HUES48 (cell line): ENCODE results near the gene SUCLG2.

Source experiments
- H3K27ac ChIP-seq: one replicate; pipeline ENCODE4 v1.7.0; 2013; ENCODE audit warnings: low read depth, low read length, inconsistent platforms
- H3K27me3 ChIP-seq: 2 replicates; pipeline ENCODE4 v1.6.1; 2013; ENCODE audit warnings: mild to moderate bottlenecking, low read length; ENCODE audit not compliant: control insufficient read depth, insufficient read depth
- H3K36me3 ChIP-seq: 2 replicates; pipeline ENCODE4 v1.6.1; 2013; ENCODE audit warnings: low read length; ENCODE audit not compliant: control insufficient read depth, insufficient read depth
- H3K4me1 ChIP-seq: 2 replicates; pipeline ENCODE4 v1.6.1; 2013; ENCODE audit warnings: mild to moderate bottlenecking, low read length; ENCODE audit not compliant: control insufficient read depth, insufficient read depth
- H3K4me3 ChIP-seq: 2 replicates; pipeline ENCODE4 v1.5.1; 2013; ENCODE audit warnings: mild to moderate bottlenecking, low read depth, low read length
- H3K9ac ChIP-seq: 2 replicates; pipeline ENCODE4 v1.6.1; 2013; ENCODE audit warnings: mild to moderate bottlenecking, low read depth, low read length, moderate library complexity
- H3K9me3 ChIP-seq: 2 replicates; pipeline ENCODE4 v1.6.1; 2013; ENCODE audit warnings: low read length; ENCODE audit not compliant: control insufficient read depth, insufficient read depth

Gene SUCLG2

GRCh38 chr3:67535006-67535405 lies 119.4 kb downstream of the SUCLG2 start:
- no peaks in the 10 kb centered on the region for H3K27me3 ChIP-seq
- H3K4me1 ChIP-seq, result peaks cover 5% of the 10 kb centered on the region; the same call in 1 of the 2 replicates
- no peak overlapping the region for H3K4me3 ChIP-seq
- H3K36me3 ChIP-seq, result no peaks in the 10 kb centered on the region
- no peaks in the 10 kb centered on the region for H3K9me3 ChIP-seq
- no peak overlapping the region for H3K27ac ChIP-seq
- H3K9ac ChIP-seq, result no peak overlapping the region

GRCh38 chr3:67534594-67534993 lies 119.8 kb downstream of the SUCLG2 start:
- H3K9me3 ChIP-seq, result no peaks in the 10 kb centered on the region
- no peak overlapping the region for H3K9ac ChIP-seq
- peaks cover 5% of the 10 kb centered on the region; the same call in 1 of the 2 replicates for H3K4me1 ChIP-seq
- H3K36me3 ChIP-seq, result no peaks in the 10 kb centered on the region
- H3K4me3 ChIP-seq, result no peak overlapping the region
- H3K27ac ChIP-seq, result no peak overlapping the region
- H3K27me3 ChIP-seq, result no peaks in the 10 kb centered on the region

- Histone ChIP-seq H3K4me3 (no peak overlapping the region), H3K4me1 (peaks cover 5% of the 10 kb centered on the region; the same call in 1 of the 2 replicates), H3K36me3 (0 out of 2 replicates have a peak, but pooled peaks cover 6% of the 10 kb centered on the region), H3K27ac (no peak overlapping the region), H3K9ac (no peak overlapping the region), H3K27me3 (no peaks in the 10 kb centered on the region), H3K9me3 (no peaks in the 10 kb centered on the region)
These were observed 123.0 kb downstream of the SUCLG2 start for GRCh38 chr3:67531181-67532101.

GRCh38 chr3:67529915-67530314 lies 124.5 kb downstream of the SUCLG2 start:
- Histone ChIP-seq H3K36me3 (0 out of 2 replicates have a peak, but pooled peaks cover 6% of the 10 kb centered on the region), H3K4me1 (peaks cover 5% of the 10 kb centered on the region; the same call in 1 of the 2 replicates), H3K9me3 (no peaks in the 10 kb centered on the region), H3K27me3 (no peaks in the 10 kb centered on the region), H3K4me3 (no peak overlapping the region), H3K27ac (no peak overlapping the region), H3K9ac (no peak overlapping the region)

GRCh38 chr3:67529337-67529736 lies 125.1 kb downstream of the SUCLG2 start:
- peaks cover 5% of the 10 kb centered on the region; the same call in 1 of the 2 replicates for H3K4me1 ChIP-seq

GRCh38 chr3:67526246-67526645 lies 128.2 kb downstream of the SUCLG2 start:
- no peak overlapping the region for H3K27ac ChIP-seq
- H3K36me3 ChIP-seq, result 0 out of 2 replicates have a peak, but pooled peaks cover 6% of the 10 kb centered on the region
- H3K4me1 ChIP-seq, result peaks cover under 1% of the 10 kb centered on the region; the same call in 1 of the 2 replicates
- no peaks in the 10 kb centered on the region for H3K9me3 ChIP-seq
- no peak overlapping the region for H3K9ac ChIP-seq
- no peaks in the 10 kb centered on the region for H3K27me3 ChIP-seq
- H3K4me3 ChIP-seq, result no peak overlapping the region

More at GRCh38 chr3:67529337-67529736, 125.1 kb downstream of the SUCLG2 start:
- H3K9me3 ChIP-seq, result no peaks in the 10 kb centered on the region
- H3K36me3 ChIP-seq, result 0 out of 2 replicates have a peak, but pooled peaks cover 6% of the 10 kb centered on the region
- no peak overlapping the region for H3K9ac ChIP-seq
- no peak overlapping the region for H3K4me3 ChIP-seq
- H3K27ac ChIP-seq, result no peak overlapping the region
- H3K27me3 ChIP-seq, result no peaks in the 10 kb centered on the region

- Histone ChIP-seq H3K9me3 (no peaks in the 10 kb centered on the region), H3K36me3 (0 out of 2 replicates have a peak, but pooled peaks cover 6% of the 10 kb centered on the region), H3K27me3 (no peaks in the 10 kb centered on the region), H3K4me3 (no peak overlapping the region), H3K27ac (no peak overlapping the region), H3K4me1 (no peaks in the 10 kb centered on the region), H3K9ac (no peak overlapping the region)
These were observed 130.4 kb downstream of the SUCLG2 start for GRCh38 chr3:67524046-67524445.

GRCh38 chr3:67522081-67522480 lies 132.3 kb downstream of the SUCLG2 start:
- Histone ChIP-seq H3K4me1 (no peaks in the 10 kb centered on the region), H3K4me3 (no peak overlapping the region), H3K9ac (no peak overlapping the region), H3K27me3 (no peaks in the 10 kb centered on the region), H3K36me3 (0 out of 2 replicates have a peak, but pooled peaks cover 1% of the 10 kb centered on the region), H3K27ac (no peak overlapping the region), H3K9me3 (no peaks in the 10 kb centered on the region)

GRCh38 chr3:67521053-67521646 lies 133.3 kb downstream of the SUCLG2 start:
- Histone ChIP-seq H3K27me3 (no peaks in the 10 kb centered on the region), H3K4me3 (no peak overlapping the region), H3K4me1 (peaks cover 2% of the 10 kb centered on the region), H3K9ac (no peak overlapping the region), H3K27ac (no peak overlapping the region), H3K36me3 (no peaks in the 10 kb centered on the region), H3K9me3 (no peaks in the 10 kb centered on the region)

- Histone ChIP-seq H3K4me1 (peaks cover 10% of the 10 kb centered on the region), H3K9ac (no peak overlapping the region), H3K9me3 (no peaks in the 10 kb centered on the region), H3K27me3 (no peaks in the 10 kb centered on the region), H3K27ac (no peak overlapping the region), H3K4me3 (no peak overlapping the region), H3K36me3 (no peaks in the 10 kb centered on the region)
These were observed 136.2 kb downstream of the SUCLG2 start for GRCh38 chr3:67518236-67518635.

GRCh38 chr3:67517781-67518180 lies 136.6 kb downstream of the SUCLG2 start:
- no peaks in the 10 kb centered on the region for H3K9me3 ChIP-seq
- no peak overlapping the region for H3K9ac ChIP-seq
- H3K36me3 ChIP-seq, result no peaks in the 10 kb centered on the region
- H3K4me3 ChIP-seq, result no peak overlapping the region
- H3K27me3 ChIP-seq, result no peaks in the 10 kb centered on the region
- no peak overlapping the region for H3K27ac ChIP-seq
- peaks cover 10% of the 10 kb centered on the region for H3K4me1 ChIP-seq
